Endothelial cell of umbilical vein (primary cell): ENCODE measurements around the gene TIAM1. TPM values are rescaled to one million over a fixed set of nuclear protein-coding genes. Genes with fewer than 3 reads are reported as not detected.

ENCODE experiments used
- BruUV-seq: library from RNA; stranded (reverse); fragments of 400-500 nt; replicated peaks from 2 replicates; lab custom pipeline; 2021; lab: Mats Ljungman, UMichigan
- CTCF ChIA-PET: fragments of 300-600, 350-600 bp; sonication (Branson Sonifier 250); formaldehyde crosslinking; loops from one replicate; lab custom pipeline; 2021; ENCODE audit warnings: antibody characterized with exemption, inconsistent platforms; lab: Charles Lee
- POLR2A ChIA-PET: fragments of 300-600, 350-600 bp; sonication (Branson Sonifier 250); formaldehyde crosslinking; loops from one replicate; lab custom pipeline; 2021; ENCODE audit warnings: antibody characterized with exemption, inconsistent platforms; lab: Charles Lee
- DNase-seq: peaks from one replicate; pipeline ENCODE4 v3.0.0-alpha.2; 2011; ENCODE audit warnings: low read depth, low spot score
- FAIRE-seq: peaks from 2 replicates; lab custom pipeline; 2011; peaks lifted over from hg19 to GRCh38; lab: Jason Lieb, UNC
- H2AFZ ChIP-seq: 2 replicates; pipeline ENCODE4 v1.6.0; 2012; ENCODE audit warnings: low read depth, low read length, control low read depth, inconsistent platforms
- H3K27ac ChIP-seq: 2 replicates; pipeline ENCODE4 v1.5.1; 2011; ENCODE audit warnings: low read depth, mild to moderate bottlenecking, control low read depth, low read length, moderate library complexity; ENCODE audit not compliant: insufficient read depth
- H3K27me3 ChIP-seq, 2 experiments: 2 replicates each; pipeline versions ENCODE4 v1.6.0 to v1.6.1; 2011; ENCODE audit warnings: low read length in 2 of 2, mixed read lengths in 1 of 2; ENCODE audit not compliant: control insufficient read depth in 2 of 2, insufficient read depth in 2 of 2
- H3K36me3 ChIP-seq, 2 experiments: 2 replicates in 1 of 2; 3 replicates in 1 of 2; pipeline ENCODE4 v1.5.1; 2011; ENCODE audit warnings: low read length in 2 of 2, mild to moderate bottlenecking in 1 of 2, moderate library complexity in 1 of 2; ENCODE audit not compliant: control insufficient read depth in 2 of 2, insufficient read depth in 2 of 2; ENCODE audit errors: extremely low read depth in 1 of 2
- H3K4me1 ChIP-seq: 3 replicates; pipeline ENCODE4 v1.5.1; 2011; ENCODE audit warnings: mild to moderate bottlenecking, low read length; ENCODE audit not compliant: control insufficient read depth, insufficient read depth; ENCODE audit errors: extremely low read depth
- H3K4me2 ChIP-seq: 2 replicates; pipeline ENCODE4 v1.6.1; 2011; ENCODE audit warnings: low read length, control low read depth, mixed read lengths; ENCODE audit not compliant: insufficient read depth
- H3K4me3 ChIP-seq, 3 experiments: fragments of 200-600 bp in 1 of 3; sonication (generic), shearing (Covaris generic) in 1 of 3; replicated peaks in 1 of 3; 2 replicates each; pipeline ENCODE4 v1.5.1; 2011 to 2016; ENCODE audit warnings: control low read depth in 3 of 3, low read length in 3 of 3, mild to moderate bottlenecking in 2 of 3, inconsistent platforms in 1 of 3, low read depth in 1 of 3, moderate library complexity in 1 of 3; ENCODE audit not compliant: insufficient read depth in 1 of 3
- H3K79me2 ChIP-seq: 2 replicates; pipeline ENCODE4 v1.6.0; 2012; ENCODE audit warnings: low read length, inconsistent platforms; ENCODE audit not compliant: control insufficient read depth, insufficient read depth
- H3K9ac ChIP-seq: replicated peaks from 2 replicates; pipeline ENCODE3; 2011; ENCODE audit warnings: low read length, control low read depth; ENCODE audit not compliant: insufficient read depth; ENCODE audit errors: extremely low read depth
- H3K9me1 ChIP-seq: replicated peaks from 3 replicates; pipeline ENCODE4 v1.6.0; 2011; ENCODE audit warnings: mild to moderate bottlenecking, low read length; ENCODE audit not compliant: control insufficient read depth, insufficient read depth; ENCODE audit errors: extremely low read depth
- H3K9me3 ChIP-seq: replicated peaks from 2 replicates; pipeline ENCODE4 v1.5.1; 2012; ENCODE audit warnings: low read length, inconsistent platforms; ENCODE audit not compliant: control insufficient read depth, insufficient read depth
- H4K20me1 ChIP-seq: replicated peaks from 2 replicates; pipeline ENCODE3; 2011; ENCODE audit warnings: mild to moderate bottlenecking, low read length; ENCODE audit not compliant: control insufficient read depth, insufficient read depth; ENCODE audit errors: extremely low read depth
- CTCF ChIP-seq, 2 donors: IDR thresholded peaks; 1 replicate in 1 of 2; 2 replicates in 1 of 2; pipeline ENCODE4 v1.5.1; 2011; ENCODE audit warnings: low read length in 2 of 2, mild to moderate bottlenecking in 2 of 2, moderate library complexity in 2 of 2, control low read depth in 1 of 2, inconsistent platforms in 1 of 2, low read depth in 1 of 2; ENCODE audit not compliant: insufficient read depth in 1 of 2; ENCODE audit errors: extremely low read depth in 1 of 2
- EZH2 ChIP-seq: IDR thresholded peaks from 2 replicates; pipeline ENCODE4 v1.6.1; 2012; ENCODE audit warnings: borderline replicate concordance, low read depth, mild to moderate bottlenecking, moderate library complexity, low read length, inconsistent platforms; ENCODE audit not compliant: severe bottlenecking
- FOS ChIP-seq: IDR thresholded peaks from 2 replicates; pipeline ENCODE4 v1.6.1; 2011; ENCODE audit warnings: mild to moderate bottlenecking, low read length, moderate library complexity, borderline replicate concordance; ENCODE audit not compliant: insufficient read depth
- GATA2 ChIP-seq: IDR thresholded peaks from 2 replicates; pipeline ENCODE4 v1.7.0; 2011; ENCODE audit warnings: low read depth, mild to moderate bottlenecking, moderate library complexity, mixed read lengths, low read length; ENCODE audit not compliant: insufficient read length, insufficient read depth
- JUN ChIP-seq: IDR thresholded peaks from 2 replicates; pipeline ENCODE4 v1.6.1; 2011; ENCODE audit warnings: borderline replicate concordance, low read depth; ENCODE audit not compliant: insufficient read length, insufficient read depth
- MAX ChIP-seq: IDR thresholded peaks from 2 replicates; pipeline ENCODE4 v1.6.1; 2011; ENCODE audit not compliant: insufficient read depth, insufficient read length
- MYC ChIP-seq: IDR thresholded peaks from one replicate; pipeline ENCODE4 v1.6.1; 2011; ENCODE audit warnings: mild to moderate bottlenecking, low read depth, low read length
- POLR2A ChIP-seq: IDR thresholded peaks from 2 replicates; pipeline ENCODE4 v1.6.1; 2012; ENCODE audit warnings: low read depth, mild to moderate bottlenecking, control low read depth, low read length
- POLR2AphosphoS5 ChIP-seq: IDR thresholded peaks from 2 replicates; pipeline ENCODE4 v1.6.1; 2012; ENCODE audit warnings: low read depth, mild to moderate bottlenecking, control low read depth, low read length, moderate library complexity; ENCODE audit not compliant: insufficient read depth
- dilution Hi-C: fragments of 300-500 bp; cut with MboI; formaldehyde crosslinking; loops from one replicate; pipeline ENCODE4 v1.15.0; 2019; ENCODE audit warnings: low sequenced_read_pairs; ENCODE audit not compliant: extremely low pct_ligation_motif_present
- intact Hi-C: fragments of 100-400 bp; cut with micrococcal nuclease; formaldehyde crosslinking; loops from one replicate; pipeline ENCODE4 v1.10.0; 2022
- polyA plus RNA-seq, 4 experiments: library from polyadenylated mRNA; depleted of rRNA in 3 of 4; stranded (reverse) in 3 of 4; unstranded in 1 of 4; fragments of >200 nt; gene quantifications; 2 replicates each; pipeline versions ENCODE4 v1.2.1 to v1.2.3, GENCODE V29; 2011 to 2012; ENCODE audit warnings: missing spikeins in 1 of 4
- total RNA-seq: library from RNA; stranded (reverse); gene quantifications from 2 replicates; pipeline ENCODE4 v1.2.3, GENCODE V29; 2021

Gene TIAM1
- total and polyA plus RNA-seq, 2 donors (not counting 3 experiments of a cell fraction or from before 2014, with no cell fraction given), result 0.21 to 0.86 TPM

GRCh38 chr21:31201548-31201947, 142.5 kb downstream of the TIAM1 start:
- DNase-seq, result no peak
- ChIA-PET POLR2A (no interaction called here), CTCF (interaction anchor here (1.3 to 3.5 kb wide), 4 partner anchors 379 to 404 kb away, joined by 4 to 89 read pairs (median 7); no protein-coding TSS in a partner anchor)
- Histone ChIP-seq H3K27ac (no peak overlapping the region), H2AFZ (no peak overlapping the region), H3K9me3 (no peaks in the 10 kb centered on the region), H4K20me1 (no peaks in the 10 kb centered on the region), H3K79me2 (no peaks in the 10 kb centered on the region), H3K9me1 (no peaks in the 10 kb centered on the region), H3K4me2 (no peak overlapping the region), H3K4me1 (no peaks in the 10 kb centered on the region), H3K9ac (no peak overlapping the region), H3K36me3 (no peaks in the 10 kb centered on the region), H3K27me3 (no peaks in the 10 kb centered on the region), H3K4me3 (no peak overlapping the region)
- no peak for FAIRE-seq
- no TSS peak for BruUV-seq
- dilution Hi-C loops (no loop called here), intact Hi-C loops (no loop called here)
- TF ChIP-seq MAX, result no peak

GRCh38 chr21:31201144-31201543, 142.9 kb downstream of the TIAM1 start:
- Histone ChIP-seq H3K9me1 (no peaks in the 10 kb centered on the region), H3K9me3 (no peaks in the 10 kb centered on the region), H3K4me2 (no peak overlapping the region), H3K4me1 (no peaks in the 10 kb centered on the region), H3K4me3 (no peak overlapping the region), H3K27me3 (no peaks in the 10 kb centered on the region), H3K36me3 (no peaks in the 10 kb centered on the region), H3K27ac (no peak overlapping the region), H3K79me2 (no peaks in the 10 kb centered on the region), H4K20me1 (no peaks in the 10 kb centered on the region), H3K9ac (no peak overlapping the region), H2AFZ (no peak overlapping the region)
- no TSS peak for BruUV-seq
- ChIA-PET POLR2A (no interaction called here), CTCF (interaction anchor here (3.3 to 3.5 kb wide), 2 partner anchors 380 to 401 kb away, joined by 89 to 93 read pairs; no protein-coding TSS in a partner anchor)
- TF ChIP-seq EZH2 (no peak), POLR2AphosphoS5 (no peak), GATA2 (no peak), JUN (no peak), CTCF (IDR thresholded peaks at IDR 0.05; ENCODE audit: extremely low read depth in 1 of 2, insufficient read depth in 1 of 2, low read depth in 1 of 2, low read length in 2 of 2) (no peak), MYC (no peak), FOS (no peak), POLR2A (no peak), MAX (no peak)
- no peak for FAIRE-seq
- dilution Hi-C loops, result no loop called here
- DNase-seq, result no peak
- intact Hi-C loops, result no loop called here
